Activated CD4-positive, alpha-beta T cell treated with anti-CD3 and anti-CD28 coated beads, Interleukin-10, Interleukin-2, amounts not matched to agents 100 ng/mL and 50 ng/mL, durations not matched to agents 16 hours and 8 hours (primary cell): ENCODE results near the gene DSCAML1.

Source experiments
- DNase-seq: peaks from one replicate; pipeline ENCODE4 v3.0.0-alpha.2; 2020

DSCAML1 gene

GRCh38 chr11:117688255-117688797, 108.7 kb downstream of the DSCAML1 start:
- no peak for DNase-seq

- no peak for DNase-seq
These were observed 109.2 kb downstream of the DSCAML1 start for GRCh38 chr11:117687776-117688175.

GRCh38 chr11:117686711-117687110, 110.3 kb downstream of the DSCAML1 start:
- DNase-seq: no peak

- DNase-seq: no peak
These were observed 111.5 kb downstream of the DSCAML1 start for GRCh38 chr11:117685566-117685965.

- DNase-seq: no peak
These were observed 112.3 kb downstream of the DSCAML1 start for GRCh38 chr11:117684731-117685130.

- no peak for DNase-seq
These were observed 112.9 kb downstream of the DSCAML1 start for GRCh38 chr11:117684111-117684510.

- DNase-seq: no peak
These were observed 115.6 kb downstream of the DSCAML1 start for GRCh38 chr11:117681438-117681837.

- DNase-seq: no peak
These were observed 117.6 kb downstream of the DSCAML1 start for GRCh38 chr11:117679461-117679860.

- DNase-seq: no peak
These were observed 118.2 kb downstream of the DSCAML1 start for GRCh38 chr11:117678658-117679406.

GRCh38 chr11:117677729-117678310, 119.2 kb downstream of the DSCAML1 start:
- no peak for DNase-seq

GRCh38 chr11:117676501-117676900, 120.5 kb downstream of the DSCAML1 start:
- no peak for DNase-seq

GRCh38 chr11:117673602-117674001, 123.4 kb downstream of the DSCAML1 start:
- no peak for DNase-seq

- no peak for DNase-seq
These were observed 125.6 kb downstream of the DSCAML1 start for GRCh38 chr11:117671370-117671769.

GRCh38 chr11:117670924-117671323, 126.1 kb downstream of the DSCAML1 start:
- no peak for DNase-seq

- no peak for DNase-seq
These were observed 126.6 kb downstream of the DSCAML1 start for GRCh38 chr11:117670443-117670842.

GRCh38 chr11:117669616-117670015, 127.4 kb downstream of the DSCAML1 start:
- no peak for DNase-seq

GRCh38 chr11:117669062-117669461, 128.0 kb downstream of the DSCAML1 start:
- DNase-seq: no peak

- DNase-seq: no peak
These were observed 128.7 kb downstream of the DSCAML1 start for GRCh38 chr11:117668321-117668751.

GRCh38 chr11:117664897-117665296, 132.1 kb downstream of the DSCAML1 start:
- no peak for DNase-seq

GRCh38 chr11:117663821-117664220, 133.2 kb downstream of the DSCAML1 start:
- no peak for DNase-seq

- DNase-seq: no peak
These were observed 133.6 kb downstream of the DSCAML1 start for GRCh38 chr11:117663414-117663813.

GRCh38 chr11:117662671-117663269, 134.2 kb downstream of the DSCAML1 start:
- DNase-seq: no peak

GRCh38 chr11:117662255-117662654, 134.8 kb downstream of the DSCAML1 start:
- no peak for DNase-seq

- no peak for DNase-seq
These were observed 138.2 kb downstream of the DSCAML1 start for GRCh38 chr11:117658809-117659208.
